Effector CD8-positive, alpha-beta T cell (primary cell): ENCODE results near the gene SFMBT1.
"Not testable (repeated sequence)": the region's sequence is repeated elsewhere in the genome, so short reads cannot be mapped to it uniquely, and the experiment has no call there.

Source experiments
- DNase-seq: peaks from one replicate; lab custom pipeline; 2025; lab: John Stamatoyannopoulos, UW

Gene SFMBT1

DNA sequence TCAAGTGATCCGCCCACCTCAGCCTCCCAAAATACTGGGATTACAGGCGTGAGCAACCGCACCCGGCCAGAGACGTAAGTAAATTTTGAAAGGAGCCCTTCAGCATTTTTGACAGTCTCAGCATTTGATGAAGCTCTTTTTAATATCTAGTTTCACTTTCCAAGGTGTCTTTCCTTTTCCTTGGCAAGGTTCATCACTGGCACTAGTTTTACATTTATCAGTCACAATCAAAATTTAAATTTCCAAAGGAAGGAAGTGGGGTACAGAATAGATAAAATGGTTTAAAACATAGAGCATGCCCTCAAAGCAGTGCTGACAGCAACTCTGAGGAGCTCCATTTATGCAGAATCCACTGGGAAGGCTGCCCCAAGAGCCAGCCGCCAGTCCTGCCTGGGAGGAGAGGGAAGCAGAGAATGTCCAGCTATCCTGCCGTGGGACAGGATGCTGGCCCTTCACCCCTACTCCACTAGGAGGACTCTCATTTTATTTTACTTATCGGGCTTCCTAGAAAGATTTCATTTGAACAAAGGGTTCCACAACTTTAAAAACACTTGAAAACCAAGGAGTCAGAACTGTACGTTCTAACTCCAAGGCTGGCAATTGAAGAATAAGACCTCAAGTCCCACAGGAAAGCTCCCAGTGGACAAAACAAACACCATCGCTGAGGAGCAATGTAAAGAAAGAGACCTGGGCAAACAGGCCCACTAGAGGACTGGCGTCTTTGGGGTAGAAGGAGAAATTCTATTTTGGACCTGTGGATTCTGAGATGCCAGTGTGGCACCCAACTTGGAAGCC, 9.9 kb downstream of the SFMBT1 start:
- DNase-seq, result no peak

DNA sequence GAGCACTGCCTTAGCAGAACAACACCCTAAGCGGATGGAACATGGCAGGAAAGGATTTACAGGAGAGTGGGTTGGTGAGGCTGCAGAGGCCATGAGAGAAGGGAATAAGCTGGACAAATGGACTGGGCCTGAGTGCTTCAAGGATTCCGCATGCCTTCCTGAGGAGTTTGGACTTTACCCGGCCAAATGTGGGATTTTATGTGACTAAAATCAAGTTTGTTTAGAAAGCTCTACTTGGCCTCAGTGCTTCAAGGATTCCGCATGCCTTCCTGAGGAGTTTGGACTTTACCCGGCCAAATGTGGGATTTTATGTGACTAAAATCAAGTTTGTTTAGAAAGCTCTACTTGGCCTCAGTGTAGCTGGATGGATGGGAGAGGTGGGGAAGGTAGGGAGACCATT, 10.9 kb downstream of the SFMBT1 start:
- not testable (repeated sequence) for DNase-seq

DNA sequence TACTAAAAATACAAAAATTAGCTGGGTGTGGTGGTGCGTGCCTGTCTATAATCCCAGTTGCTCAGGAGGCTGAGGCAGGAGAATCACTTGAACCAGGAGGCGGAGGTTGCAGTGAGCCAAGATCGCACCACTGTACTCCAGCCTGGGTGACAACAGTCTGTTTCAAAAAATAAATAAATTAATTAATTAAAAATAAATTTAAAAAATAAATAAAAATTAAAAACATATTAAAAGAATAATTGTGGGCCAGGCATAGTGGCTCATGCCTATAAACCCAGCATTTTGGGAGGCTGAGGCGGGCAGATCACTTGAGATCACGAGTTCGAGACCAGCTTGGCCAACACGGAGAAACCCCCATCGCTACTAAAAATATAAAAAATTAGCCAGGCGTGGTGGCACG, 11.5 kb downstream of the SFMBT1 start:
- not testable (repeated sequence) for DNase-seq

DNA sequence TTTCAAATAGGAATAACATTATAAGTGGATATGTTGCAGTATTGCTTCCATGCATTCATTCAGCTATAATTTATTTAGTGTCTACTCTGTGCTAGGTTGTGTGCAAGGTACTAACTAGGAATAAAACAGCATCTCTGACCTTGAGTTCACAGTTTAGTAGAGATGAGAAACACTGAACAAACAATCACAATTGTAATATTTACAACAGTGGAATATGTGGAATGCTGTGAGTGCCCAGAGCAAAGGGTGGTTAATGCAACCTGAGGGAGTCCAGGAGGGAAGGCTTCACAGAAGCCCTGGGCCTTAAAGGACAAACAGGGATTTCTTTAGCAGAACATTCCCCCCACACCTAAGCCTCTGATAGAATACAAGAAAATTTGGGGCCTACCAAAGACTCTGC, 13.3 kb downstream of the SFMBT1 start:
- no peak for DNase-seq

DNA sequence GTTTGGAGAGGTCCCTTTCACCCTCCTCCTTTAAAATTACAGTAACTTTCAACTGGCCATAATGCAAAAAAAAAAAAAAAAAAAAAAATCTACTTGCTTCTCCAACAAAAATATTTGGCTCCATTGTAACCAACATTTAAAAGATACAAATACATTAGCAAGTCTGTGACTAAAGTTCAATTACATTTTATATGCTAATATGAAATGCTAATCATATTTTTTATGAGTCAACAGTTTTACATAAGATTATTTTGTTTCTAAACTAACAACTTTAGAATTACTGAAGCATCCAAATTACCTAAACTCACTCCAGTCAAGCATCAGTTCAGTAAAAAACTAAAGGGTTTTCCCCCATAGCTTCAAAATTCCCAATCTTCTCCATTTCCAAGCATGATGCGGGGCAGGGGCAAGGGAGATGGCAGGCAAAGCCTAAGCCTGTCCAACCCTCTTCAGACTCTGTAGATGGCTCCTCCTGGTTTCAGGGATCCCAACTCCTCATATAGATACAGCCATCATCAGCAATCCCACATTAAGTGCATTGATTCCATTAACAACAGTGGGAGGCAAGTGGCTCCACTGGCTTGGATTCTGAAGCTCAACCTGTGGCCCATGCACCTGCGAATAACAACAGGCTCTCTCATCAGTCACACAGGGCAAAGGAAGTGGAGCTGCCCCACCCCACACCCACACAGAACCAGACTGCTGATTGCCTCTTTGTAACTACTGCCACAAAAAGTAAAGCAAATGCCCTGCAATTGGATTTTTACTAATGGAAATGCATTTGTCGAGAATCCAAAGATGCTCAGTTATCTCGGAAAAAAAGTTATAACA, 15.0 kb downstream of the SFMBT1 start:
- no peak for DNase-seq

DNA sequence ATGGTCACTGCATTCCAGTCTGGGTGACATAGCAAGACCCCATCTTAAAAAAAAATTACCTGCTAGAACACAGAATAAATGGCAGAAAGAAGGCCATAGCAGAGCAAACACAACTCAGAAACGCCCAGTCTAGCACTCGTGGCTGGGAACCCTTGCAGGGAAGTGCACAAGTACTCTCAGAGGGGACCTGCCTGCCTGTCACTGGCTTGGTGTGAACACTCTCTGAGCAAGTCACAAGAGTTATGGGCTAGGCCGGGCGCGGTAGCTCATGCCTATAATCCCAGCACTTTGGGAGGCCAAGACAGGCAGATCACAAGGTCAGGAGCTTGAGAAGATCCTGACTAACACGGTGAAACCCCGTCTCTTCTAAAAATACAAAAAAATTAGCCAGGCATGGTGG, 17.2 kb downstream of the SFMBT1 start:
- DNase-seq, result no peak

DNA sequence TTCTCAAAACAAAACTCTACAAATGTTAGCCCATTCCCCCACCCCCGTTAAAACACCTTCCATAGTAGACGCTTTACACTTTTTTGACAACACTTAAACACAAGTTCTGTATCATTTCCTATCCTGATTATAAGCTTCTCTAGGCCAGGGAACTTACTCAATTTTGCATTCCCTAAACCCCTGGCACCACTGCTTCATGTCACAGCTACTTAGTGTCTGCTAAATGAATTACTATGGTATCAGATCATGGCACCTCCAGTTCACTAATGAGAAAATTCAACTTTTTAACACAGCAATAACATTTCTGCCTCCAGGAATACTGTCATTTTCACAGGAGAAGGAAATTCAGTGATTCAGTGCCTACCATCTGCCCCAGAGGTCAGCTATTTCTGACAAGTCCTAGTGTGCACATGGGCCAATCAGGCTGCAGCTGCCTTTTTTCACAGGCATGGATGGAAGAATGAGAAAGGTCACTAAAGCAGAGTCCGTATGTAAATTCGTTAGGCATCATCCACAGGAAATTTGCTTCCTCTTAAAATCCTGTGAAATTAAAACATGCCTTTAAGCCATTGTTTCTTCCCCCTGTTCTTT, 18.5 kb downstream of the SFMBT1 start:
- no peak for DNase-seq

DNA sequence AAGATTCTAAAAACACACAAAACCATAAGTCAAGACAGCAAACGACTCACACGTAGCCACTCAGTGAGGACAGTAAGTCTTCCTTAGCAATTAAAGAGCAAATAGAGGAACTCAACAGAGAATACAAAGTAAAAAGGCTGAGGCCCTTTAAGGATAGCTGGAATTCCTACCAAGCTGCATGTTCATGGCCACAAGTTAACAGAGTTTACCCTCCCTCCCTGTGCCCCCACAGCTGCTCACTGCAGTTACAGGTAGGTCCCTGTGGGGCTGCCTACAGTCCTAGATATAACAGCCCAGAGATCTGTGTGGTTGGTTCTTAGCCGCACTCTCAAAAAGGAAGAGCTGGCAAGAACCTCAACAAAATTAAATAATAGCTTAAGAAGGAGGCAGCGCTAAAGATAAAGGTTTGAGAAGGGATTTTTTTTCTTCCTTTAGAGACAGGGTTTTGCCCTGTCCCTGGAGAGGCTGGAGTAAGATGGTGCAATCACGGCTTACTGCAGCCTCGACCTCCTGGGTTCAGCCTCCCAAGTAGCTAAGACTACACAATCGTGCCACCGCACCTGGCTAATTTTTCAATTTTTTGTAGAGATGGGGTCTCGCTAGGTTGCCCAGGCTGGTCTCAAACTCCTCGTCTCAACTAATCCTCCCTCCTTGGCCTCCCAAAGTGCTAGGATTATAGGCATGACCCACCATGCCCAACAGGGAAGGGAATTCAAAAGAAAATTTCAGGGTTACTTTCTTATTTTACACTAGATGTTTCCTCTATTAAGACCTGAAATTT, 19.3 kb downstream of the SFMBT1 start:
- DNase-seq, result no peak

DNA sequence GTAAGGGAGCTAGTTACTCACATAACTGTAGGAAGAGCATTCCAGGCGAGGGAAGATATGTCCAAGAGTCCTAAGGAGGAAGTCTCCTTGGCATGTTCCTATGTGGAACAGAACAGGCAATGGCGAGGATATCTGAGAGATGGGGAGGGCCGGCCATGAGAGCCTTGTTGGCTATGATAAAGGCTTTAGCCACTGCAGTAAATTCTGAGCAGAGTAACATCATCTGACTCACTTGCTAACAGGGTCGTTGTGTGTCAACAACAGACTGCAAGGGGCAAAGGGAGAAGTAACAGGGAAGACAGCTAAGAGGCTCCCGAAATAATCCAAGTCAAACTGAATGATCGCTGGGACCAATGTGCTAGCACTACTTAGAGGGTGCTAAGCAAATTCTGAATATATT, 21.6 kb downstream of the SFMBT1 start:
- DNase-seq, result no peak

DNA sequence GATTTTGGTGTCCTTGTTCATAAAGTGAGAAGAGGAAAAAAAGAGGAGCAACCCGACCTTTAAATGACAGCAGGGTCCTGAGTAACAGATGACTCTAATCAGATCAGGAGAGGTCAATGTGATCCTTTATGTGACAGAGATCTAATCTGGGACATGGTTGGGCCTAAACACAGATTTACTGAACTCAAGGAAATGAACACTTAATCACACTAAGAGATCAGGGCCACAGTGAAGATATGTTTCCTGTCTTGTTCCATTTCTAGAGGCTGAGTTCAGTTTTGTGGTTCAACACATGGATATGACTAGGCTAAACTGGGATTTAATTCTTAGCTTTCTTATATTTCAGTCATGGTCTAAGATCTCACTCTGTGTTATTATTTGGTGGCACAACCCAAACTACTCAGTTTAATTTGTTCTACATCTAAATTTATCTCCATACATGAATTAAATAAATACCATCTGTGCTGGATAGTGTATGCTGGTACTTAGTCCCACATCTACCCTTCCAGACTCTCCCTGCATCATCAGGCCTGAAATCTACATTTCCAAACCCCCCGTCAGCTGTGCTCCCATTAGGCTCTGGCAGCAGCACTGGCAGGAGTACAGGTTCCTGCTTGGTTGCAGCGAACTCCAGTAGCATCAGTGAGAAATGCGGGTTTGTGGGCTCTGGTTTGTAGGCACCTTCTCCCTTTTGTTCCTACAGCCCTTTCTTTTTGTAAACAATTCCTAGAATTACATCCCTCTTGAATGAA, 22.6 kb downstream of the SFMBT1 start:
- no peak for DNase-seq

DNA sequence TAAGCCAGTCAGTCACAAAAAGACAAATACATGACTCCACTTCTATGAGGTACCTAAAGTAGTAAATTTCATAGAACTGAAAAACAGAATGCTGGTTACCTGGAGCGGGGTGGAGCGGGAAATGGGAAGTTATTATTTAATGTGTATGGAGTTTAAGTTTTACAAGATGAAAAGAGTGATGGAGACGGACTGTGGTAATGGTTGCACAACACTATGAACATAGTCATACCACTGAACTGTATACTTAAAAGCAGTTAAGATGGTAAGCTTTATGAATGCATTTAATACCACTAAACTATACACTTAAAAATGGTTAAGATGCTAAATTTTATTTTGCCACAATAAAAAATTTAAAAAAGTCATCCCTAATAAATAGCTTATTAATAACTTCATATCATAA, 23.2 kb downstream of the SFMBT1 start:
- no peak for DNase-seq

DNA sequence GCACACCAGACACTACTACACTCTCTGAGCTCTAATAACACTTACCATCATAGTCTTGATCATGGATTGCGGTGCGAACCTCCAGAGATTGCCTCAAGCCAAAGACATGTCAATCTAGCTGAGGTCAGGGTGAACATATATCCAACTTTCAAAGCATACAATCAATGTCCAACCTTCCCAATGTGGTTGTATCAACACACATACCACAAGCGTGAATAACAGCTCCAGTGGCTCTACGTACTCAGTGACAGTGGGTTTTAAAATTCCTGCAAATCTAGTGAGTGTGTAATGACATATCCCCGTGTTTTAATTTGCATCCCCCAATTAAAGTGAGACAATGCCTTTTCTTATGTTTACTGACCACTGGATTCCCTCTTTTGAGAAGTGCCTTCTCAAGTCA, 29.6 kb downstream of the SFMBT1 start:
- DNase-seq, result no peak

DNA sequence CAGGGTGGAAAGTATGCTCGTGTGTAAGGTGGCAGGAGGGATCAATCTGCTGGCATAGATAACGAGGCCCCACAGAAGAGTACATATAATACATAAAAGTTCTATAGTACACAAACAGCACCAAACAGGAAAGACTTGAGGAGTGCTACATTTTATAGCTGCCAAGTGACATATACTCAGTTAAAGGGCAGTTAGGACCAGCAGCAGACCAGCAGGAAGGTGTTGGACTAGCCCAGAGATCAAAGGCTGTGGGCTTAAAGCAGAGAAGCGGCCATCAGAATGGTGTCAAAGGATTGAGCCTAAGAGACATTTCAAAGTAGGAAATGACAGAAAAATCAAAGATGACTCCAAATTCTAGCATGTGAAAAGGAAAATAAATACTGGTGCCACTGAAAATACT, 34.5 kb downstream of the SFMBT1 start:
- no peak for DNase-seq

DNA sequence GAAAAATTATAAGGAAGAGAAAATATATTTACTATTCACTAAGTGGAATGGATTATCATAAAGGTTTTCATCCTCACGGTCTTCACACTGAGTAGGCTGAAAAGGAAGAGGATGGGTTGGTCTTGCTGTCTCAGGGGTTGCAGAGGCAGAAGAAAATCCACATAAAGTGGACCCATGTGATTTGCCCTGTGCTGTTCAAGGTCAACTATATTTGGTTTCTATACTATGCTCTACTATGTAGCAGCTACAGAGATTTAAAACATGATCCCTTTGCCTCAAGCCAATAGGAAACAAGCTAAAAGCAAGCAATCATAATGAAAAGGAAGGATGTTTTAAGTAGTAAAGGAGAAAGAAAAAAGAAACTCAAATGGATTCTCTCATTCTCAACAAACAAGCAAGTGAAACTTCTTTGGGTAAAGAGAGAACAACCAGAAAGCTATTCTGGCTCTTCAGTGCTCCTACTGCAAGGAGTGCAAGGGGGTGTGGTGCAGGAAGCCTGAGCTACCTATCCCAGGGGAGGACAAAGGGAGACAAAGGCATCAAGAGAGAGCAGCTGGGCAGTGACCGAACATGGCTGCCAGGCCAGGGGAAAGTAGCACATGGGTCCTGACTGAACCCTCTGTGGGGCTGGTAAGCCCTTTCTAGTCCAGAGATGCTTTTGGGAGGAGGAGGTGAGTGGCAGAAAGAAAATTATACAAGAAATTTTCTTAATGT, 35.9 kb downstream of the SFMBT1 start:
- DNase-seq, result no peak

DNA sequence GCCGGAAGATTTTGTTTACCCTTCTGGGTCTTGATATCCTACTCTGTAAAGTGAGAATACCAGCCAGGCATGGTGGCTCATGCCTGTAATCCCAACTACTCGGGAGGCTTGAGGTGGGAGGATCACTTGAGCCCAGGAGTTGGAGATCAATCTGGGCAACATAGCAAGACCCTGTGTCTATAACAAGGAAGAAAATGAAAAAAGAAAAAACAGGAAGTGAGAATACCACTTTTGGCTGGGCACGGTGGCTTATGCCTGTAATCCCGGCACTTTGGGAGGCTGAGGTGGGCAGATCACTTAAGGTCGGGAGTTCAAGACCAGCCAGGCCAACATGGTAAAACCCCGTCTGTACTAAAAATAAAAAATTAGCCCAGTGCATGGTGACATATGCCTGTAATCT, 36.9 kb downstream of the SFMBT1 start:
- DNase-seq, result no peak

DNA sequence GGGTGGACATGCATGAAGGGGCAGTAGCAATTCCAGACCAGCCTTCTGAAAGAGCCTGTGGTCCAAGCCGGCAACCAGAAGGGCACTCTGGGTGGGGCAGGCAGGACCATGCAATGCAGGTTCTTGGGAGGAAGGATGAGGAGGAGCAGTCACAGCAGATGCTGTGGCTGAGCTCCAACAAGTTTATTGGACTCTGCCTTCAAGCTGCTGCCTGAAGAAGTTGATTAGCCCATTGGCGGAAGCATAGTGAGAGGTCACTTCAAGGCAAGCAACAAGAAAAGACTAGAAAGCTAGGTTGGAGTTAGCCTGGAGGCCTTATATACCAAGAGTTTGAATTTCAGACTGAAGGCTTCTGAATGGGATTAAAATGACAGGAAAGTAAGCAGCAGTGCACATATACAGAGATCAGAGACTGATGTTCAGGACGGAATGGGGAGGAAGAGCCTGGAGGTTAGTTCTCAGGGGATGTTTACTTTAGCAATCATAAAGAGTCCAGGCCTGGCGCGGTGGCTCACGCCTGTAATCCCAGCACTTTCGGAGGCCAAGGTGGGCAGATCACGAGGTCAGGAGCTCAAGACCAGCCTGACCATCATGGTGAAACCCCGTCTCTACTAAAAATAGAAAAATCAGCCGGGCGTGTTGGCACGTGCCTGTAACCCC, 39.9 kb downstream of the SFMBT1 start:
- DNase-seq, result no peak

DNA sequence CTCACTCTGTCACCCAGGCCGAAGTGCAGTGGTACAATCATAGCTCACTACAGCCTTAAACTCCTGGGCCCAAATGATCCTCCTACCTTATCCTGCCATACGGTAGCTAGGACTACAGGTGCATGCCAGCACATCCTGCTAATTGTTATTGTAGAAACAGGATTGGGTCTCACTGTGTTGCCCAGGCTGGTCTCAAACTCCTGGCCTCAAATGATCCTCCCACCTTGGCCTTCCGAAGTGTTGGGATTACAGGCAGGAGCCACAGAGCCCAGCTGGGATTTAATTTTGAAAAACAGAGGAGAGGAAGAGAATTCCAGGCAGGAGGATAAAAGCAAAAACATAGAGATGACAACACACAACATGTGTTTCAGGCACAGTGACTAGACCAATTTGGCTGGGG, 40.5 kb downstream of the SFMBT1 start:
- no peak for DNase-seq

DNA sequence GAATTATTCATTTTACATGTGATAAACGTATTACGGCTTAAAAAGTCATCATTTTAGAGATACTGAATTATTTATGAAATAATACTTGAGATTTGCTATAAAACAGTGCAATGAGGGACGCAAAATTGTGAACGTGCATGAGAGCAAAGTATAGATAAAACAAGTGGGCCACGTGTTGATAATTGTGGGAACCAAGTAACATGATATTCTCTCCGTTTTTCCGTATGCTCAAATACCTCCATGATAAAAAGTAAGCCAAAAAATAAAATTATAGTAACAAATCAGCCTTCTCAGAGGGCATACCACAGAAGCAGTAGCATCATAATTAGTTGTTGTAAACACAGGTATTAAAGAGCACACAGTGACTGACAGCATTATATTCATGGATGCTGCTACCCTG, 42.6 kb downstream of the SFMBT1 start:
- DNase-seq, result no peak

DNA sequence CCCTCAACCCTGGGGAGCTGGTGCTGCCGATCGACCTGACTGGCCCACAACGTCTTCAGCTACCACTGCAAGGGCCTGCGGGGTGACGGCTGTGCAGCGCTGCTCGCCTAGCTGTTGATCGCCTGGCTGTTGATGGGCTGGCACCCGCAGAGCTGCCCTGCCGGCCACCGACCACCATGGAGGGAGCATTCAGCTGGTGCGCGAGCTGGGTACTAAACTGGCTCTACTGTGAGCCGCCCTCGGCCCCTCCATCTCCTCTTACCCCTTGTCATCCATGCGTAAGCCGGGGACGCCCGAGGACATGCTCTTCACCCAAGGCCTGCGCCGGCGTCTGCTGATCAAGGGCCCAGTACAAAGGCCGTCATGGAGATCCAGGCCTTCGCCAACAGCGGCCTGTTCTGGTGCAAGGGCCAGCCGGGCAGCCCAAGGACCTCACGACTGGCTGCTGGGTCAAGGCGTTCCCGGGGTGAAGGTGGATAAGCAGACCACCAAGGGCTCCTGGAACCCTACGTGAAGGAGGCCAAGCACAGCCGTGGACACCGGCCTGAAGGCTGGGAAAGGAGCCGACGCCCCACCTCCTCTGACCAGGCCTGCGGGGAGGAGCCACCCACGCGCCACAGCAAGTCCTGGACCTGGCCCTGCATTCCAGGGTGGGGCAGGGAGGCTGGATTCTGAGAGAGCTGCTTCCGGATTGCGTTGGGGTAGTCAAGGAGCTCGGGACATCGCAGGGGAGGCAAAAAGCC, 46.9 kb downstream of the SFMBT1 start:
- DNase-seq, result no peak

DNA sequence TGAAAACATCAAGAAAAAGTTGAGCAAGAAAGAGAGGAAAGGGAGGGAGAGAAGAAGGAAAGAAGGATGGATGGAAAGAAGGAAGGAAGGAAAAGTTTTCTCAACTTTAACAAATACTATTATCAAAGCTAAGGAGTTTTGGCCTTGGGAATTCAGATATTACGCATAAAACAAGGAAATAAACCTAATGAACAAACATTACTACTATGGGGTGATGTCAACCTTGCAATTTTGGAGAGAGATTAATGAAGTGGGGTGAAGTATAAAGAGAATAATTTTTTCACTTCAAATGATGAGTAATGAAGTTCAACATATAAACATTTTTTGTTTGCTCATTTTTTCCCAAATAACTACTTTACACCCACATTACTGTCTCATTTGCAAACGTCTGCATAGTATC, 55.2 kb downstream of the SFMBT1 start:
- DNase-seq, result no peak
